Spleen (tissue), 11 donors: ENCODE results near the gene HNRNPK. TPM values are rescaled to one million over a fixed set of nuclear protein-coding genes. Genes with fewer than 3 reads are reported as not detected.

Experiments used
- DNase-seq: peaks from one replicate; pipeline ENCODE4 v3.0.0-alpha.2; 2020
- H3K27ac ChIP-seq, 8 donors: fragments of 200-600 bp; sonication (generic) in 7 of 8; 1 replicate in 4 of 8; 2 replicates in 4 of 8; pipeline versions ENCODE4 v1.5.0 to v1.8.0; 2016 to 2021; ENCODE audit warnings: inconsistent platforms in 4 of 8, mild to moderate bottlenecking in 4 of 8, moderate library complexity in 1 of 8
- H3K27me3 ChIP-seq, 7 donors: fragments of 200-600 bp; sonication (generic) in 6 of 7; replicated peaks in 1 of 7; 1 replicate in 4 of 7; 2 replicates in 3 of 7; pipeline versions ENCODE4 v1.5.0 to v1.8.0; 2016 to 2021; ENCODE audit warnings: inconsistent platforms in 3 of 7, mild to moderate bottlenecking in 1 of 7
- H3K36me3 ChIP-seq, 6 donors: fragments of 200-600 bp; sonication (generic) in 5 of 6; 1 replicate in 4 of 6; 2 replicates in 2 of 6; pipeline versions ENCODE4 v1.5.0 to v1.8.0; 2016 to 2021; ENCODE audit warnings: inconsistent platforms in 2 of 6
- H3K4me1 ChIP-seq, 6 donors: fragments of 200-600 bp; sonication (generic) in 5 of 6; 1 replicate in 3 of 6; 2 replicates in 3 of 6; pipeline versions ENCODE4 v1.5.0 to v1.8.0; 2016 to 2021; ENCODE audit warnings: inconsistent platforms in 3 of 6
- H3K4me3 ChIP-seq, 8 donors: fragments of 200-600 bp; sonication (generic) in 7 of 8; 1 replicate in 4 of 8; 2 replicates in 4 of 8; pipeline versions ENCODE4 v1.5.0 to v1.8.0; 2016 to 2021; ENCODE audit warnings: inconsistent platforms in 4 of 8, mild to moderate bottlenecking in 4 of 8, moderate library complexity in 2 of 8
- H3K9me3 ChIP-seq, 8 donors: fragments of 200-600 bp; sonication (generic) in 7 of 8; 1 replicate in 4 of 8; 2 replicates in 4 of 8; pipeline versions ENCODE4 v1.5.0 to v1.8.0; 2016 to 2021; ENCODE audit warnings: inconsistent platforms in 4 of 8
- CTCF ChIP-seq, 11 experiments: fragments of 200-600 bp in 7 of 11; fragments of 450-650 bp in 4 of 11; sonication (generic) in 4 of 11; IDR thresholded peaks in 8 of 11; conservative IDR thresholded peaks in 3 of 11; 1 replicate in 7 of 11; 2 replicates in 4 of 11; pipeline versions ENCODE4 v1.4.0 to v1.8.0; 2016 to 2021; ENCODE audit warnings: antibody characterized with exemption in 11 of 11, inconsistent platforms in 4 of 11, mild to moderate bottlenecking in 1 of 11
- POLR2A ChIP-seq, 3 donors: fragments of 450-650 bp; IDR thresholded peaks; one replicate each; pipeline ENCODE4 v1.5.1; 2017; ENCODE audit warnings: antibody characterized with exemption in 3 of 3, mild to moderate bottlenecking in 1 of 3
- POLR2AphosphoS5 ChIP-seq, 3 donors: sonication (generic); formaldehyde crosslinking; IDR thresholded peaks; one replicate each; pipeline ENCODE4 v1.5.1; 2017; ENCODE audit warnings: antibody characterized with exemption in 3 of 3
- WGBS, 5 donors: extraction: QIAGEN DNeasy Blood & Tissue Kit in 3 of 5; methylation state at CpG; one replicate each; pipeline versions ENCODE4 v1.1.5 to v1.1.7; 2013 to 2018; 5-methylcytosine and 5-hydroxymethylcytosine counted together
- intact Hi-C: fragments of 100-400 bp; cut with DNase I; formaldehyde crosslinking; loops from one replicate; pipeline ENCODE4 v1.15.0; 2023; ENCODE audit warnings: low total_unique reads
- polyA plus RNA-seq, 3 donors: library from polyadenylated mRNA; stranded (reverse); fragments of 200-250 nt; gene quantifications; one replicate each; pipeline ENCODE4 v1.2.1, GENCODE V29; 2013
- total RNA-seq, 7 donors: library from RNA; depleted of rRNA in 3 of 7; stranded (reverse); fragments of >200 nt in 3 of 7; fragmentation: NEBNext Ultra II Directional in 4 of 7; extraction: Animal tissue kit (Norgen Biotek cat#: 25700) in 4 of 7; gene quantifications; one replicate each; pipeline versions ENCODE4 v1.1.0 to v1.2.1, GENCODE V29; 2016 to 2021
- donor health status: healthy with polysubstance abuse.
- donor health status: DM: no; HTN: no; CAD: no; lungs with moderate emphysema.
- donor health status: DM: no; HTN: no; CAD: no.
- donor health status: Bipolar disorder and iron deficiency.
- donor health status: healthy.
- donor health status: DM: no; HTN: no; CAD: no.
- donor health status: DM: yes; HTN: yes; CAD: no.

The HNRNPK gene
- total and polyA plus RNA-seq, 10 donors, result 245 to 543 (median 473) TPM

- Histone ChIP-seq H3K4me1 (peaks cover 0 to 21% (median 9%) of the 10 kb centered on the region in 6 donors), H3K9me3 (no peaks in the 10 kb centered on the region), H3K27ac (no peak overlapping the region), H3K27me3 (no peaks in the 10 kb centered on the region), H3K4me3 (no peak overlapping the region), H3K36me3 (peaks cover 0 to 37% (median 0%) of the 10 kb centered on the region in 6 donors)
- DNase-seq, result no peak
- 86 to 100% (median 96%) methylated on average over 1 of the region's 1 CpG for WGBS, 5 donors
- intact Hi-C loops, result no loop called here
- no peak for TF ChIP-seq CTCF (IDR thresholded peaks at IDR 0.05 in 8 of 11, conservative IDR thresholded peaks at IDR 0.05 in 3 of 11)
- TF ChIP-seq POLR2A (IDR thresholded peaks at IDR 0.05), result no peak
- TF ChIP-seq POLR2AphosphoS5 (IDR thresholded peaks at IDR 0.05), result no peak
Measured at GRCh38 chr9:83991355-83991754, 11.3 kb upstream of the HNRNPK start.

- TF ChIP-seq POLR2AphosphoS5 (IDR thresholded peaks at IDR 0.05), result no peak
- no peak for TF ChIP-seq POLR2A (IDR thresholded peaks at IDR 0.05)
- TF ChIP-seq CTCF (IDR thresholded peaks at IDR 0.05 in 8 of 11, conservative IDR thresholded peaks at IDR 0.05 in 3 of 11), result no peak
- Histone ChIP-seq H3K4me1 (peaks cover 4 to 48% (median 17%) of the 10 kb centered on the region in 6 donors), H3K4me3 (no peak overlapping the region), H3K27ac (no peak overlapping the region), H3K36me3 (peaks cover 0 to 29% (median 0%) of the 10 kb centered on the region in 6 donors), H3K9me3 (no peaks in the 10 kb centered on the region), H3K27me3 (no peaks in the 10 kb centered on the region)
- no peak for DNase-seq
- WGBS, 5 donors, result 88 to 98% (median 91%) methylated on average over 2 of the region's 2 CpGs
- intact Hi-C loops, result loop anchor here (10.0 kb wide), 1 partner anchor 166 kb away; no protein-coding TSS in a partner anchor
Measured at GRCh38 chr9:83988411-83988810, 8.4 kb upstream of the HNRNPK start.

- WGBS, 5 donors, result 70 to 92% (median 88%) methylated on average over 1 of the region's 1 CpG
- intact Hi-C loops, result loop anchor here (10.0 kb wide), 1 partner anchor 167 kb away; no protein-coding TSS in a partner anchor
Measured at GRCh38 chr9:83987402-83987791, 7.4 kb upstream of the HNRNPK start.

More at GRCh38 chr9:83987402-83987791, 7.4 kb upstream of the HNRNPK start:
- Histone ChIP-seq H3K4me3 (no peak overlapping the region), H3K36me3 (peaks cover 0 to 29% (median 0%) of the 10 kb centered on the region in 6 donors), H3K9me3 (no peaks in the 10 kb centered on the region), H3K27me3 (no peaks in the 10 kb centered on the region), H3K4me1 (peaks cover 4 to 58% (median 22%) of the 10 kb centered on the region in 6 donors), H3K27ac (no peak overlapping the region)
- no peak for DNase-seq
- TF ChIP-seq CTCF (IDR thresholded peaks at IDR 0.05 in 8 of 11, conservative IDR thresholded peaks at IDR 0.05 in 3 of 11) (no peak), POLR2AphosphoS5 (IDR thresholded peaks at IDR 0.05) (no peak), POLR2A (IDR thresholded peaks at IDR 0.05) (no peak)
